GM12891 (cell line): ENCODE results near the gene PXMP4.
A peak's percentile ranks its signal among the peaks of the same experiment; 100 is the strongest.

Experiments
- DNase-seq: peaks from one replicate; pipeline ENCODE4 v3.0.0; 2011; ENCODE audit warnings: low spot score; ENCODE audit not compliant: insufficient read length
- FAIRE-seq: peaks from 2 replicates; lab custom pipeline; 2011; peaks lifted over from hg19 to GRCh38; lab: Jason Lieb, UNC
- PAX5 ChIP-seq: IDR thresholded peaks from 2 replicates; pipeline ENCODE4 v1.6.1; 2011; ENCODE audit warnings: low read length, moderate library complexity, mild to moderate bottlenecking; ENCODE audit not compliant: insufficient read depth, severe bottlenecking
- POLR2A ChIP-seq: IDR thresholded peaks from 2 replicates; pipeline ENCODE4 v1.6.1; 2011; ENCODE audit warnings: low read depth, low read length, control low read depth
- POLR2AphosphoS5 ChIP-seq: IDR thresholded peaks from 2 replicates; pipeline ENCODE4 v1.6.1; 2011; ENCODE audit warnings: low read depth, low read length, control low read depth
- POU2F2 ChIP-seq: IDR thresholded peaks from 2 replicates; pipeline ENCODE4 v1.6.1; 2011; ENCODE audit warnings: low read depth, mild to moderate bottlenecking, control low read depth, low read length, moderate library complexity
- SPI1 ChIP-seq: IDR thresholded peaks from 2 replicates; pipeline ENCODE4 v1.6.1; 2011; ENCODE audit warnings: low read depth, low read length, control low read depth
- TAF1 ChIP-seq: IDR thresholded peaks from 2 replicates; pipeline ENCODE4 v1.6.1; 2011; ENCODE audit warnings: low read depth, low read length, control low read depth

The PXMP4 gene

GRCh38 chr20:33693289-33693688, 26.8 kb downstream of the PXMP4 start:
- no peak for DNase-seq
- no peak for TF ChIP-seq POU2F2
- TF ChIP-seq PAX5 = no peak
- TF ChIP-seq TAF1 = no peak
- TF ChIP-seq POLR2AphosphoS5 = no peak
- no peak for TF ChIP-seq POLR2A
- TF ChIP-seq SPI1 = no peak
- no peak for FAIRE-seq

DNA sequence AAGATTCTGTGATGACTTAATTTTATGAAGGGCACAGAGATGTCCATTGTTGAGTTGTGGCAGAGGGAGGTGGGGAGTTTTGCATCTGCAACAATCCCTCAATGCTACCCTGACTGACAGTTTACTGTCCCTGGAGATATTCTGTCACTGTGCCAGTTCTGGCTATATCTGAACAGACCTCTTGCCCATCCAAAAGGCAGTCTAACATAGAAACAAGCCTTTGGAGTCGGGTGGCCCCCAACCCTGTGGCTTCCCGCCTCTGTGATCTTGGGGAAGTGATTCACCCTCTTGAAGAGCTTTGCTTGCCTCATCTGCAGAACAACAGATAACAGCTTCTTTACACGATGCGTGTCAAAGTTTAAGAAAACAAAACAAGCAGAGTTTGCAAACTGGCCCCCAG, 30.1 kb downstream of the PXMP4 start:
- FAIRE-seq = no peak
- DNase-seq = no peak

GRCh38 chr20:33689493-33689892, 30.6 kb downstream of the PXMP4 start:
- DNase-seq (no peak), FAIRE-seq (no peak)
- TF ChIP-seq SPI1 = no peak
- no peak for TF ChIP-seq POLR2AphosphoS5
- TF ChIP-seq PAX5 = no peak
- TF ChIP-seq POU2F2 = no peak
- no peak for TF ChIP-seq TAF1
- no peak for TF ChIP-seq POLR2A

More for the DNA sequence above, 30.1 kb downstream of the PXMP4 start:
- TF ChIP-seq POU2F2 (no peak), POLR2A (no peak), PAX5 (no peak), POLR2AphosphoS5 (no peak), TAF1 (no peak), SPI1 (no peak)

- DNase-seq (no peak), FAIRE-seq (no peak)
- no peak for TF ChIP-seq POLR2AphosphoS5
- no peak for TF ChIP-seq PAX5
- TF ChIP-seq POU2F2 = no peak
Measured at GRCh38 chr20:33688938-33689424, 31.1 kb downstream of the PXMP4 start.

DNA sequence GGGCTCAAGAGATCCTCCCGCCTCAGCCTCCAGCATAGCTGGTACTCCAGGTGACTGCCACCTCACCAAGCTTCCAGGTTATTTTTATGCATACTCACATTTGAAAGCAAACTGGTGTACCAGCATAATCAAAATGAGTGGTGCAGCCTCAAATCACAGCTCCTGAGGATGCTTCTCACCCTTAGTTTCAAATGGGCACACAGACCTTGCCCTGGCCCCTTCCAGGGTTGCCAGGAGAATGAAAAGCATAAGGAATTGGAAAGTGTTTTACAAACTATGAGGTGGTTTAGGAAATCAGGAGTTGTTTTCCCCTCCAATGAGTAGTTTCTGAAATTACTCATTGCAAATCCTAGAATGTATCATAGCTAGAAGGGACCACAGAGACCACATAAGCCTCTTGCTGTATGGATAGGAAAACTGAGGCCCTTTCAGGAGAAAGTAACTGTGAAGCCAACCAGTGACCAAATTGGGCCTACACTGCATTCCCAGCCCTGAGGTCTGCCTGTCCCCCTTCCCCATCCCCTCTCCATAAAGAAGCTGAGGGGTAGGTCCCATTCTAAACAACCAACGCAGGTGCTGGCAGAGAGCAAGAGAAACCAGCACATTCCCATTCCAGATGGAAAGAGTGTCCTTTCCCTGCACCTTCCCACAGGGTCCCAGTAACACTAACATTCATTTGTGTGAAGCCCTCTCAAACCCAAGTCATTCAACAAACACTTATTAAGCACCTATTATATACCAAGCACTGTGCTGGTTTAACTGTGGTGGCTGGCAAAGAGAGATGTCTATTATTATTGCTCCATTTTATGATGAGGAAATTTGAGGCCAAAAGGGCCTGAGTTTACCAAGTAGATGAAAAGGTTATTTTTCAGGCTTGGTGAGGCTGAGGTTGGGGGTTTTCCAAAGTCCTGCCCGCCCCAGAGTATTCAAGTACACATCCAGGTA, 31.8 kb downstream of the PXMP4 start:
- no peak for DNase-seq
- FAIRE-seq = no peak
- TF ChIP-seq POU2F2 (no peak), PAX5 (no peak), POLR2AphosphoS5 (no peak), POLR2A (no peak), TAF1 (no peak), SPI1 (no peak)

GRCh38 chr20:33687370-33687915, 32.7 kb downstream of the PXMP4 start:
- TF ChIP-seq PAX5 = no peak
- peak; percentile 66 for TF ChIP-seq SPI1
- FAIRE-seq (no peak), DNase-seq (no peak)

DNA sequence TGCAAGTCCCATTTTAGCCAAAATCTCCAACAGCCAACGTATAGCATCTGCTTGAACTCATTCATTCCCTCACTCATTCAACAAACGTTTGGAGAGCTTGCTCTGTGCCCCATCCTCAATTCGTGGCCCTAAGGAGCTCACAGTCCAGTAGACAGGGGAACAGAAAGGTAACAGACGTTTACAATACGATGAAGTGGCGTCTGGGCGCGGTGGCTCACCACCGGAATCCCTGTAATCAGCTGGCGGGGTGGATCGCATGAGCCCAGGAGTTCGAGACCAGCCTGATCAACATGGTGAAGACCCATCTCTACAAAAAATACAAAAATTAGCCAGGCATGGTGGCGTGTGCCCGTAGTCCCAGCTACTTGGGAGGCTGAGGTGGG, 33.1 kb downstream of the PXMP4 start:
- TF ChIP-seq POLR2AphosphoS5 (no peak), PAX5 (no peak), POU2F2 (no peak), POLR2A (no peak), SPI1 (no peak)
- FAIRE-seq (no peak), DNase-seq (no peak)

DNA sequence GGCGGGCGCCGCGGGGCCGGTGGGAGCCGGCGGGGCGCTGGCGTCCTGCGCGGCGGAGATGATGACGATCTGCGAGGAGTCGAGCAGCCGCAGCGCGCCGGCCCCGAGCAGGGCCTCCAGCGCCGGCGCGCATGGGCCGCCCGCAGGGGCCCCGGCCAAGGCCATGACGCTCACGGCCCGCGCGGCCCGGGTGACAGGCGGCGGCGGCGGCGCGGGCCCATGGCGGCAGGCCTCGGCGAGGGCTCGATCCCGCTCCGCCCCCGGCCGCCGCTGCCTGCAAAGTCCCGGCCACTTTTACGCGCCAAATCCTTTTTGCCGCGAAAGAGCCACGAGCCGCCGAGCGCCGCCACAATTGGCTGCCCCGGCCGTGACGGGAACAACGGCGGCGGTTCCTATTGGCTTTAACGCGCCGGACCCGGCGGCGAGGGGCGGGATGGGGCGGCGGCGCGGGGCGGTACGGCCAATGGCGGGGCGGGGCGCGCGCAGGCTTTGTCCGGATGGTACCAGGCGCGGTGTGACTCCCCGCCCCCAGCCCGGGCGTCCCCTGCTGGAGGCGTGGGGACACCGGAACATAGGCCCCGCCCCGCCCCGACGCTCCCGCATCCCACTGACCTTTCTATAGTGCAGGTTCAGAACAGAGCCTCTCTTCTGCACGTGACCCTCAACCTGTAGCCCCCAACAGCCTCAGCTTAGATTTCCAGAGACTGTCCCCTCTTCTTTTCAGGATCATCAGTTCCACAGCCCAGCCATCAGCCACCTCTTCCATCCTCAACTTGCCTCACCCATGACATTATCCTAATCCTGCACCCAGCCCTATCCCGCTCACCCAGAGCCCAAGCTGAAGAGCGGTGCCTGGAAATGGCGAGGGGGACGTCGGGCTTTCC, 33.8 kb downstream of the PXMP4 start, which contains the start of gene E2F1:
TSS of gene E2F1 (minus strand) at position 286 of the 884 bp plus-strand sequence. CDS start at position 165, 121 bp downstream.
- TF ChIP-seq POLR2AphosphoS5 (no peak), POLR2A (no peak), TAF1 (no peak), PAX5 (no peak), SPI1 (no peak), POU2F2 (no peak)
- FAIRE-seq (peak; percentile 78), DNase-seq (peak; percentile 97)

DNA sequence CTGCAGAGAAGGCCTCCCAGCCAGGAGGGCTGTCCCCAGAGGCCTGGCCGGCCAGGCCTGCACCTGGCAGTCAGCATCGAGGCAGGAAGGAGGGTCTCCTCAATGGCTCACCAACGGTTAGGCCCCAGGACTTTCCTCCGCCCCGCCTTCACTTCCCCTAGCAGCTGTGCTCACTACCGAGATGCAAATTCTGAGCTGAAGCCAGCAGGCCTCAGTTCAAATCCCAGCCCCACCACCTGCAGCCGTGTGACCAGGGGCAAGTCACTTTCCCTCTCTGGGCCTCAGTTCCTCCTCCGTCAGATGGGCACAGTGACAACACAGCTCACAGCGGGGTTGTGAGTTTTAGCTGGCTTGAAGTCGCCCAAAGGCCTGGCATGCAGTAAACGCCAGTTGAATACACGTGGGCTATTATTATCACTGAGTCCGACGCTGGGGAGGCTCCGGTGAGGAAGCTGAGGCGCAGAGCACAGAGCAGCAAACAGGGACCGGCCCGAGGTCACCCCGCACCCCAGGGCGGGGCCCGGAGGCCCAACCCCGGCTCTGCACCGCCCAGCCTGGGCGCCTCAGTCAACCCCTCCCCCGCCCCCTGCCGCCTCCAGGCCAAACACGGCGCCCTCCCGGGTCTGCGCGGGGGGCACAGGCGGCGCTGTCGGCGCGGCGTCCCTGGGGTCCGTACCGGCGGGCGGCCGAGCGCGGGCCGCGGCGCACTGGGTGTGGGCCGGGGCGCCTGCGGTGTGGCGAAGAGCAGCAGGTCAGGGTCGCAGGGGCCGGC, 34.6 kb downstream of the PXMP4 start:
- TF ChIP-seq POU2F2 (peak; percentile 78; the same call in 1 of the 2 replicates), PAX5 (no peak), SPI1 (peak; percentile 60), POLR2AphosphoS5 (peak; percentile 61; the same call in 1 of the 2 replicates), POLR2A (no peak), TAF1 (no peak)
- DNase-seq (peak; percentile 71), FAIRE-seq (peak; percentile 86)
